ENCODE measurements around the gene ZSCAN23.
A peak's percentile ranks its signal among the peaks of the same experiment; 100 is the strongest.
"Not testable (repeated sequence)": the region's sequence is repeated elsewhere in the genome, so short reads cannot be mapped to it uniquely, and the experiment has no call there.

Gene ZSCAN23

GRCh38 chr6:28436404-28436803 is 6.9 kb downstream of the ZSCAN23 start:
- DNase-seq: no peak

- no peak for DNase-seq
These were observed 10.2 kb downstream of the ZSCAN23 start for GRCh38 chr6:28433119-28433518.

- no peak for DNase-seq
These were observed 13.5 kb downstream of the ZSCAN23 start for GRCh38 chr6:28429781-28430180.

GRCh38 chr6:28425944-28426541 is 17.2 kb downstream of the ZSCAN23 start:
- no peak for DNase-seq

- no peak for DNase-seq
These were observed 19.1 kb downstream of the ZSCAN23 start for GRCh38 chr6:28424163-28424562.

- no peak for DNase-seq
These were observed 19.7 kb downstream of the ZSCAN23 start for GRCh38 chr6:28423546-28423945.

- DNase-seq: no peak
These were observed 29.6 kb downstream of the ZSCAN23 start for GRCh38 chr6:28413681-28414080.

GRCh38 chr6:28410767-28411166 is 32.5 kb downstream of the ZSCAN23 start:
- no peak for DNase-seq

- DNase-seq: no peak
These were observed 35.1 kb downstream of the ZSCAN23 start for GRCh38 chr6:28408076-28408802.

- no peak for DNase-seq
These were observed 35.9 kb downstream of the ZSCAN23 start for GRCh38 chr6:28407401-28407800.

- not testable (repeated sequence) for DNase-seq
These were observed 39.4 kb downstream of the ZSCAN23 start for GRCh38 chr6:28403923-28404322.

GRCh38 chr6:28402197-28402596 is 41.1 kb downstream of the ZSCAN23 start:
- DNase-seq: no peak

- no peak for DNase-seq
These were observed 42.1 kb downstream of the ZSCAN23 start for GRCh38 chr6:28401172-28401571.

- DNase-seq: no peak
These were observed 43.2 kb downstream of the ZSCAN23 start for GRCh38 chr6:28400122-28400451.

GRCh38 chr6:28399350-28400121 is 43.8 kb downstream of the ZSCAN23 start, which contains the start of gene ZSCAN12:
ZSCAN12 (minus strand) TSS chr6:28399747; CDS start chr6:28398405, 1,342 bp downstream.
- no peak for DNase-seq

- DNase-seq: no peak
These were observed 47.4 kb downstream of the ZSCAN23 start for GRCh38 chr6:28395918-28396317.

- DNase-seq: peak in 1 of 2 experiments; percentile 26
These were observed 49.2 kb downstream of the ZSCAN23 start for GRCh38 chr6:28393912-28394662.

GRCh38 chr6:28390688-28391087 is 52.6 kb downstream of the ZSCAN23 start:
- DNase-seq: no peak

- no peak for DNase-seq
These were observed 59.2 kb downstream of the ZSCAN23 start for GRCh38 chr6:28384143-28384533.

- peak; percentile 89 to 95 for DNase-seq
These were observed 59.8 kb downstream of the ZSCAN23 start for GRCh38 chr6:28383235-28384142.
